ENCODE results near the gene TF.

GRCh38 chr3:133757701-133758567, 11.7 kb downstream of the TF start:
- TF ChIP-seq POLR2A (IDR thresholded peaks at IDR 0.05; ENCODE audit: extremely low read depth, insufficient read length), result no peak
- TF ChIP-seq CTCF (IDR thresholded peaks at IDR 0.05; ENCODE audit: low read depth, low read length), result no peak
- TF ChIP-seq MAX (IDR thresholded peaks at IDR 0.05; ENCODE audit: low read depth, low read length), result no peak
